OCI-LY1 (cell line): ENCODE measurements around the gene FAM149A.

Source experiments
- H2AFZ ChIP-seq: fragments of 200-600 bp; sonication (generic), shearing (Covaris generic); 2 replicates; pipeline ENCODE4 v1.6.0; 2014; ENCODE audit warnings: antibody characterized with exemption, mild to moderate bottlenecking, low read length
- H3F3A ChIP-seq: fragments of 200-600 bp; sonication (generic), shearing (Covaris generic); 2 replicates; pipeline ENCODE4 v1.6.0; 2014; ENCODE audit warnings: mild to moderate bottlenecking, antibody characterized with exemption, low read length, moderate library complexity; ENCODE audit not compliant: insufficient read depth
- H3K27ac ChIP-seq: fragments of 200-600 bp; sonication (generic); 2 replicates; pipeline ENCODE4 v1.5.1; 2014; ENCODE audit warnings: low read length, mixed run types, mild to moderate bottlenecking, low read depth; ENCODE audit not compliant: poor library complexity, severe bottlenecking
- H3K27me3 ChIP-seq: fragments of 200-600 bp; sonication (generic); 2 replicates; pipeline ENCODE4 v1.6.0; 2014; ENCODE audit warnings: antibody characterized with exemption, mild to moderate bottlenecking, low read length, moderate library complexity; ENCODE audit not compliant: insufficient read depth
- H3K36me3 ChIP-seq: fragments of 200-600 bp; sonication (generic); 2 replicates; pipeline ENCODE4 v1.6.1; 2014; ENCODE audit warnings: mild to moderate bottlenecking, antibody characterized with exemption, low read length, moderate library complexity, mixed read lengths; ENCODE audit not compliant: insufficient read depth
- H3K4me1 ChIP-seq: fragments of 200-600 bp; sonication (generic); 2 replicates; pipeline ENCODE4 v1.5.1; 2014; ENCODE audit warnings: mild to moderate bottlenecking, low read length, moderate library complexity; ENCODE audit not compliant: insufficient read depth, severe bottlenecking
- H3K4me2 ChIP-seq: fragments of 200-600 bp; sonication (generic), shearing (Covaris generic); 2 replicates; pipeline ENCODE4 v1.6.1; 2014; ENCODE audit warnings: low read length
- H3K4me3 ChIP-seq: fragments of 200-600 bp; sonication (generic); 2 replicates; pipeline ENCODE4 v1.5.1; 2014; ENCODE audit warnings: low read length, low read depth, mild to moderate bottlenecking, mixed read lengths; ENCODE audit not compliant: poor library complexity, severe bottlenecking
- H3K79me2 ChIP-seq: fragments of 200-600 bp; shearing (Covaris generic); 2 replicates; pipeline ENCODE4 v1.6.1; 2016; ENCODE audit warnings: mixed run types, low read length, mixed read lengths; ENCODE audit not compliant: insufficient read depth
- H3K9ac ChIP-seq: fragments of 200-600 bp; sonication (generic), shearing (Covaris generic); 2 replicates; pipeline ENCODE4 v1.6.1; 2014; ENCODE audit warnings: mild to moderate bottlenecking, low read length, mixed read lengths
- H3K9me2 ChIP-seq: fragments of 200-600 bp; sonication (generic), shearing (Covaris generic); 2 replicates; pipeline ENCODE4 v1.6.1; 2014; ENCODE audit warnings: low read depth, mild to moderate bottlenecking, low read length, mixed read lengths
- H3K9me3 ChIP-seq: fragments of 200-600 bp; shearing (Covaris generic); 2 replicates; pipeline ENCODE4 v1.6.1; 2014; ENCODE audit warnings: low read length, mixed read lengths
- H4K20me1 ChIP-seq: fragments of 200-600 bp; sonication (generic), shearing (Covaris generic); 2 replicates; pipeline ENCODE4 v1.6.0; 2016; ENCODE audit warnings: mild to moderate bottlenecking, low read length; ENCODE audit not compliant: insufficient read depth
- CTCF ChIP-seq: fragments of 200-600 bp; sonication (generic), shearing (Covaris generic); IDR thresholded peaks from 2 replicates; pipeline ENCODE4 v1.5.1; 2017; ENCODE audit warnings: mild to moderate bottlenecking, antibody characterized with exemption, low read length, moderate library complexity, mixed read lengths
- EZH2 ChIP-seq: fragments of 200-600 bp; sonication (generic), shearing (Covaris generic); IDR thresholded peaks from 2 replicates; pipeline ENCODE4 v1.8.0; 2017; ENCODE audit warnings: borderline replicate concordance, mixed run types, mild to moderate bottlenecking, antibody characterized with exemption, low read length, moderate library complexity, mixed read lengths

The FAM149A gene

DNA sequence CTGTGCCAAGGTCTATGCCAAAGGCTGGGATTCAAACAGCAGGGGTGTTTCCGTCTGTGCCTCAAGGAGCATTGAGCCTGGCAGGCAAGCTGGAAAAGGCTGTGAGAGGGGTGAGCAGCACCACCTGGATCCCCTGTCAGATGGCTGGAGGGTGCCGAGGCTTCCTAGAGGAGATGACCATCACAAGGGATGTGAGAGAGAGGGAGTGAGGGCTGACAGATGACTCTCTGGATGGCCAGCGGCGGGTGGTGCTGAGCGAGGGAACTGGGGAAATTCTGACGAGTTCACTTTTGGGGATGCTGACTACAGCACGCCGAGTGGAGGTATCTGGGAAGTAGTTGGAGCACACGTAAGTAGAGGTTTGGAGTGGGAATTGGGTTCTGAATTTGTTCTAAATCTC, 64.2 kb downstream of the FAM149A start:
- peaks cover 3% of the 10 kb centered on the region; the same call in 1 of the 2 replicates for H3K27me3 ChIP-seq
- no peaks in the 10 kb centered on the region for H3K36me3 ChIP-seq

DNA sequence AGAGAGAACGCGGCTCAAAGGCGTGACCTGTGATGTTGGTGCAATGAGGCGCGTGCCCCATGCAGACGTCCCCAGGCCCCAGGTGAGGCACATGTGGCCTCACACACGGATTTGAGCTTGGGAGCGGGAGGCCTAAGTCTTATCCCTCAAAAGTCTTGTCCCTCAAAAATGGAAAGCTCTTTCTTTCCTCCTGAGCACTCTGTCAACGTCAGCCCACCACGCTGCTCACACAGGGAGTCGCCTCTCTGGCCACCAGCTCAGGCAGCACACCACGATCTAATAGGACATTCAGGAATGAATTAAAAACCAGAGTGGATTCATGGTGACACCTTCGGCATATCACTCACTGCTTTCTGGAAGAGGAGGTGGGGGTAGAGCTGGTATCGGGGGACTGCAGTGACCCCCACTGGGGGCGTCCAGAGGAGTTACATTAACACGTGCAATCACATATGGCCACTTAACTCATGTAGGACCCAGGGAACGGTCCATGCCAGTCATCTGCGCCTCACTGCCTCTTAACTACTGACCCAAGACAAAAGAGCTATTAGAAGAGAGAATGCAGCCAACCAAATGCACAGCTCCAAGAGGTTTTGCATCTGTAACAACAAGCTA, 64.9 kb downstream of the FAM149A start:
- Histone ChIP-seq H3K4me3 (no peak overlapping the region), H4K20me1 (no peaks in the 10 kb centered on the region), H3K9me3 (no peaks in the 10 kb centered on the region), H3K9ac (no peak overlapping the region), H3K4me1 (no peaks in the 10 kb centered on the region), H3K4me2 (no peak overlapping the region), H2AFZ (no peak overlapping the region), H3F3A (no peaks in the 10 kb centered on the region), H3K9me2 (no peaks in the 10 kb centered on the region), H3K27me3 (peaks cover 3% of the 10 kb centered on the region; the same call in 1 of the 2 replicates), H3K36me3 (no peaks in the 10 kb centered on the region), H3K27ac (no peak overlapping the region), H3K79me2 (no peaks in the 10 kb centered on the region)
- TF ChIP-seq CTCF (no peak), EZH2 (no peak)

More for the DNA sequence above, 64.2 kb downstream of the FAM149A start:
- Histone ChIP-seq H3K4me3 (no peak overlapping the region), H3K4me2 (no peak overlapping the region), H3K9ac (no peak overlapping the region), H2AFZ (no peak overlapping the region), H3K4me1 (no peaks in the 10 kb centered on the region), H3K9me2 (no peaks in the 10 kb centered on the region), H3K27ac (no peak overlapping the region), H3K79me2 (no peaks in the 10 kb centered on the region), H4K20me1 (no peaks in the 10 kb centered on the region), H3F3A (no peaks in the 10 kb centered on the region), H3K9me3 (no peaks in the 10 kb centered on the region)
- no peak for TF ChIP-seq CTCF
- no peak for TF ChIP-seq EZH2

- TF ChIP-seq CTCF, result no peak
- TF ChIP-seq EZH2, result no peak
- H4K20me1 ChIP-seq, result no peaks in the 10 kb centered on the region
- H3K4me3 ChIP-seq, result no peak overlapping the region
- H3K4me2 ChIP-seq, result no peak overlapping the region
- H3F3A ChIP-seq, result no peaks in the 10 kb centered on the region
- no peaks in the 10 kb centered on the region for H3K79me2 ChIP-seq
- H3K27ac ChIP-seq, result no peak overlapping the region
- H2AFZ ChIP-seq, result no peak overlapping the region
- no peaks in the 10 kb centered on the region for H3K36me3 ChIP-seq
- no peaks in the 10 kb centered on the region for H3K4me1 ChIP-seq
- no peak overlapping the region for H3K9ac ChIP-seq
- no peaks in the 10 kb centered on the region for H3K9me3 ChIP-seq
- peaks cover under 1% of the 10 kb centered on the region; the same call in 1 of the 2 replicates for H3K27me3 ChIP-seq
- no peaks in the 10 kb centered on the region for H3K9me2 ChIP-seq
Measured at GRCh38 chr4:186169945-186170802, 65.7 kb downstream of the FAM149A start.
